IMR-90 (cell line): ENCODE measurements around the gene ADTRP.

Experiments used
- CEBPB ChIP-seq: IDR thresholded peaks from 2 replicates; pipeline ENCODE4 v1.6.1; 2012; ENCODE audit warnings: low read depth, low read length, improper control_type of control experiment
- CHD1 ChIP-seq: IDR thresholded peaks from 2 replicates; pipeline ENCODE4 v1.6.1; 2012; ENCODE audit warnings: low read depth, low read length, improper control_type of control experiment
- FOS ChIP-seq: fragments of 150-350 bp; IDR thresholded peaks from 2 replicates; pipeline ENCODE4 v1.6.1; 2016; ENCODE audit warnings: low read depth, low read length
- MAFK ChIP-seq: IDR thresholded peaks from 2 replicates; pipeline ENCODE4 v1.6.1; 2012; ENCODE audit warnings: low read depth, low read length, improper control_type of control experiment
- MAZ ChIP-seq: IDR thresholded peaks from 2 replicates; pipeline ENCODE4 v1.6.1; 2012; ENCODE audit warnings: low read depth, mild to moderate bottlenecking, low read length, improper control_type of control experiment, moderate library complexity, borderline replicate concordance
- POLR2A ChIP-seq: IDR thresholded peaks from 2 replicates; pipeline ENCODE4 v1.6.1; 2012; ENCODE audit warnings: mild to moderate bottlenecking, low read depth, low read length
- RAD21 ChIP-seq: IDR thresholded peaks from 2 replicates; pipeline ENCODE4 v1.6.1; 2012; ENCODE audit warnings: low read length, improper control_type of control experiment
- RFX5 ChIP-seq: IDR thresholded peaks from 2 replicates; pipeline ENCODE4 v1.8.0; 2012; ENCODE audit warnings: low read depth, mild to moderate bottlenecking, low read length, moderate library complexity
- SMC3 ChIP-seq: fragments of 150-350 bp; IDR thresholded peaks from 2 replicates; pipeline ENCODE4 v1.6.1; 2016; ENCODE audit warnings: low read depth, mild to moderate bottlenecking, antibody characterized with exemption, low read length, moderate library complexity
- TF ChIP-seq, protein P1 (sequence below): conservative IDR thresholded peaks from 2 replicates; pipeline ENCODE4 v1.5.1; 2012; ENCODE audit warnings: mild to moderate bottlenecking, low read depth, low read length, improper control_type of control experiment
- TF ChIP-seq, protein P2 (sequence below): fragments of 150-350 bp; IDR thresholded peaks from 2 replicates; pipeline ENCODE4 v1.6.1; 2016; ENCODE audit warnings: low read depth, mild to moderate bottlenecking, low read length, moderate library complexity, borderline replicate concordance
- TF ChIP-seq, protein P3 (sequence below): fragments of 150-350 bp; IDR thresholded peaks from 2 replicates; pipeline ENCODE4 v1.6.1; 2017; ENCODE audit warnings: mild to moderate bottlenecking, antibody characterized with exemption, low read length, low read depth

DNA sequence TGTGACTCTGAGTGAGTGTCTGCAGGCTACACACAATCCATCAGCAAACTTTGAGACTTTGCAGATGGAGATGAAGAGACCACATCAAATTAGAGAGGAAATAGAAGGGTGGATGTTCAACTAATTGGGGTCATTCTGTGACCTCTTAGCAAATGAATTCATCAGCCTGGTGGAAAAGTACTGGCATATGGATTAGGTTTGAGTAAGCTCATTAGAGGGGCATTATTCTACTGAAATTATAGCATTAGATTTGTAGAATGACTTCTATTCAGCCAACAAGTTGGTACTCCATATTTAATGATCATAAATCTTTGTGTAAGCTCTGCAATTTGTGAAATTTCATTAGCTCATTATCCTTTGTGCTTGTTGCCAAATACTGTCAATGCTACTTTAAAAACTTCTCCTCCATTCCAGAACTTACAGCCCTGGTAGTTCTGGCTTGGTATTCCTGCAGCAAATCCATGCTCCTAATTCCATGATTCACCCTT lies 63.8 kb downstream of the ADTRP start:
- TF ChIP-seq, protein P1, sequence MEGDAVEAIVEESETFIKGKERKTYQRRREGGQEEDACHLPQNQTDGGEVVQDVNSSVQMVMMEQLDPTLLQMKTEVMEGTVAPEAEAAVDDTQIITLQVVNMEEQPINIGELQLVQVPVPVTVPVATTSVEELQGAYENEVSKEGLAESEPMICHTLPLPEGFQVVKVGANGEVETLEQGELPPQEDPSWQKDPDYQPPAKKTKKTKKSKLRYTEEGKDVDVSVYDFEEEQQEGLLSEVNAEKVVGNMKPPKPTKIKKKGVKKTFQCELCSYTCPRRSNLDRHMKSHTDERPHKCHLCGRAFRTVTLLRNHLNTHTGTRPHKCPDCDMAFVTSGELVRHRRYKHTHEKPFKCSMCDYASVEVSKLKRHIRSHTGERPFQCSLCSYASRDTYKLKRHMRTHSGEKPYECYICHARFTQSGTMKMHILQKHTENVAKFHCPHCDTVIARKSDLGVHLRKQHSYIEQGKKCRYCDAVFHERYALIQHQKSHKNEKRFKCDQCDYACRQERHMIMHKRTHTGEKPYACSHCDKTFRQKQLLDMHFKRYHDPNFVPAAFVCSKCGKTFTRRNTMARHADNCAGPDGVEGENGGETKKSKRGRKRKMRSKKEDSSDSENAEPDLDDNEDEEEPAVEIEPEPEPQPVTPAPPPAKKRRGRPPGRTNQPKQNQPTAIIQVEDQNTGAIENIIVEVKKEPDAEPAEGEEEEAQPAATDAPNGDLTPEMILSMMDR: no peak
- TF ChIP-seq, protein P2, sequence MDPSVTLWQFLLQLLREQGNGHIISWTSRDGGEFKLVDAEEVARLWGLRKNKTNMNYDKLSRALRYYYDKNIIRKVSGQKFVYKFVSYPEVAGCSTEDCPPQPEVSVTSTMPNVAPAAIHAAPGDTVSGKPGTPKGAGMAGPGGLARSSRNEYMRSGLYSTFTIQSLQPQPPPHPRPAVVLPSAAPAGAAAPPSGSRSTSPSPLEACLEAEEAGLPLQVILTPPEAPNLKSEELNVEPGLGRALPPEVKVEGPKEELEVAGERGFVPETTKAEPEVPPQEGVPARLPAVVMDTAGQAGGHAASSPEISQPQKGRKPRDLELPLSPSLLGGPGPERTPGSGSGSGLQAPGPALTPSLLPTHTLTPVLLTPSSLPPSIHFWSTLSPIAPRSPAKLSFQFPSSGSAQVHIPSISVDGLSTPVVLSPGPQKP: no peak
- TF ChIP-seq POLR2A: no peak
- no peak for TF ChIP-seq CHD1
- TF ChIP-seq, protein P3, sequence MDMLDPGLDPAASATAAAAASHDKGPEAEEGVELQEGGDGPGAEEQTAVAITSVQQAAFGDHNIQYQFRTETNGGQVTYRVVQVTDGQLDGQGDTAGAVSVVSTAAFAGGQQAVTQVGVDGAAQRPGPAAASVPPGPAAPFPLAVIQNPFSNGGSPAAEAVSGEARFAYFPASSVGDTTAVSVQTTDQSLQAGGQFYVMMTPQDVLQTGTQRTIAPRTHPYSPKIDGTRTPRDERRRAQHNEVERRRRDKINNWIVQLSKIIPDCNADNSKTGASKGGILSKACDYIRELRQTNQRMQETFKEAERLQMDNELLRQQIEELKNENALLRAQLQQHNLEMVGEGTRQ: no peak
- no peak for TF ChIP-seq RFX5
- no peak for TF ChIP-seq SMC3
- no peak for TF ChIP-seq MAZ
- TF ChIP-seq RAD21: no peak
- no peak for TF ChIP-seq FOS
- no peak for TF ChIP-seq CEBPB
- TF ChIP-seq MAFK: no peak
